ENCODE data around the gene PATJ. TPM values are rescaled to one million over a fixed set of nuclear protein-coding genes. Genes with fewer than 3 reads are reported as not detected.
"Not testable (repeated sequence)": the region's sequence is repeated elsewhere in the genome, so short reads cannot be mapped to it uniquely, and the experiment has no call there.

The PATJ gene
- total and polyA plus RNA-seq, 5 donors: 36.3 to 72.3 (median 51.8) TPM

- intact Hi-C loops (cut with DNase I); DNase-seq; H3K4me1 ChIP-seq (ENCODE audit: control insufficient read depth, insufficient read depth, low read length); H3K9me3 ChIP-seq (ENCODE audit: control insufficient read depth, low read length); H3K27ac ChIP-seq (ENCODE audit: low read length); H3K27me3 ChIP-seq (ENCODE audit: control insufficient read depth, insufficient read depth); H3K4me3 ChIP-seq (ENCODE audit: low read length); ATAC-seq: not testable (repeated sequence)
- WGBS: 95% methylated on average over 6 of the region's 6 CpGs
Observed at GRCh38 chr1:61837607-61838006, 95.3 kb downstream of the PATJ start.

DNA sequence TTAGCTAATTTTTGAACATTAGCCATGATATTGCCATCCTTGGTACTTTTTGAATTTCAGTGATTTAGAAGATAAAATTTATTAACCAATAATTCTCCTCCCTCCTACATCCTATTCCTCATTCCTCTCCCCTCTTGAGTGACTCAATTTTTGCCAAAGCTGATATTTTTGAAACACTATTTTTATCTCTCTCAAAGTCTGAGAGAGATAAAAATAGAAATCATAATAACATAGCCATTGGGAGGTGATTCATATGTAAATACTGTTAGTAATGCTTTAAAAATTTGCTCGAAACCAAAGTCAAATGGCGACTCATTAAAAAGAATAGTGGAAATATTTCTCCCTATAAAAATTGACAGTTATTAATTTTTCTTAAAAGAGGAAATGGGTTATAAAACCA lies 97.4 kb downstream of the PATJ start:
- Histone ChIP-seq H3K9me3 (ENCODE audit: control insufficient read depth, low read length) (no peaks in the 10 kb centered on the region), H3K4me1 (ENCODE audit: control insufficient read depth, insufficient read depth, low read length) (no peaks in the 10 kb centered on the region), H3K4me3 (ENCODE audit: low read length) (no peak overlapping the region), H3K27me3 (ENCODE audit: control insufficient read depth, insufficient read depth) (no peaks in the 10 kb centered on the region), H3K27ac (ENCODE audit: low read length) (no peak overlapping the region)
- WGBS: 49% methylated on average over 2 of the region's 2 CpGs
- ATAC-seq: no peak
- no peak for DNase-seq
- intact Hi-C loops (cut with DNase I): no loop called here

DNA sequence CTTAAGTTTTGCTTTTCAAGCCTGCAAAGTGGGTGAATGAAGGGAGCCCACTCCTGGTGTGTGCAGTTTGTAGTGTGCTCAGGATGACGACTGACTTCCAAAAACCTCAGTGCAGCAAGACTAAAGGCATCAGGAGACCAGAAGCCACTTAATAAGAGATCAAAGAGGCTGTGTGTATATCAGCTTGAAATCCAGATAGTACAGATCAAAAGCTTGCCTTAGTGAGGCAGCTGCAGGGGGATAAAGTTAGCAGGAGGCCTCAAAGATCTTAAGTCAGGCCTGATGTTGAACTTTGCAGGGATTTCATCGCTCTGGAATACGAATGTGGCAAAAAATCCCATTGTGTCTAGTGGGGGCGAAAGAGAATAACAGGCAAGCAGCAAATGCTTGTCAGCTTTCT lies 99.8 kb downstream of the PATJ start:
- intact Hi-C loops (cut with DNase I): no loop called here
- WGBS: 87% methylated on average over 4 of the region's 4 CpGs
- H3K27ac ChIP-seq (ENCODE audit: low read length): no peak overlapping the region

DNA sequence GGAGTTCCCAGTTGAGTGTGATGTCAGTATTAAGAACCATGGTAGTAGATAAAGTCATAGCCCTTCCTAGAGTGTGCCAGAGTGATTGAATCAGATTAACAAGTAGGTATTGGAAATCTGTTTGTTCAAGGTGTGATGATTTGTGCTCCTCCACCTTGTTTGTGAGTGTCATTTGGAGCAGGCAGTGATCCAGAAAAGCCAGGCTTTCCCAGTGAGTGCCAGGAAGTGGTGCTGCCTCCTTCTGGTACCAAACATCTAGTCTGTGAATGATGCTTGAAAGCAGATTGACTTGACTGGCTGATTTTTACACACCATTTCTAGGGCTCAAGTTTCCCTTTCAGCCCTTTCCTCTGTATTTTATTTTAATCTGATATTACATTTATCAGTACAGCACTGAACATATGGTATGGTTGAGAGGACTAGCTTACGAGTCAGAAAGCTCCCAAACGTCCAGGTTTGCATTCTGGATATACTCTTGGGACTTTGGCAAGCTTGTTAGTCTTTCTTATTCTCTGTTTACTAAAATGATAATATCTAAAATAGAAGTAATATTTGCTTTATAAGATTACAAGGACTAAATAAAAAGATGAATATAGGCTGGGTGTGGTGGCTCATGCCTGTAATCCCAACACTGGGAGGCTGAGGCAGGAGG lies 100.7 kb downstream of the PATJ start:
- H3K27ac ChIP-seq (ENCODE audit: low read length): no peak overlapping the region
- no peak overlapping the region for H3K4me3 ChIP-seq (ENCODE audit: low read length)
- H3K27me3 ChIP-seq (ENCODE audit: control insufficient read depth, insufficient read depth): no peaks in the 10 kb centered on the region
- no peaks in the 10 kb centered on the region for H3K9me3 ChIP-seq (ENCODE audit: control insufficient read depth, low read length)
- intact Hi-C loops (cut with DNase I): no loop called here
- peak in 1 of 2 donors; percentile 28 for ATAC-seq
- H3K4me1 ChIP-seq (ENCODE audit: control insufficient read depth, insufficient read depth, low read length): no peaks in the 10 kb centered on the region
- 75% methylated on average over 2 of the region's 2 CpGs for WGBS
- no peak for DNase-seq

More for the DNA sequence above, 99.8 kb downstream of the PATJ start:
- Histone ChIP-seq H3K4me3 (ENCODE audit: low read length) (no peak overlapping the region), H3K27me3 (ENCODE audit: control insufficient read depth, insufficient read depth) (no peaks in the 10 kb centered on the region), H3K9me3 (ENCODE audit: control insufficient read depth, low read length) (no peaks in the 10 kb centered on the region), H3K4me1 (ENCODE audit: control insufficient read depth, insufficient read depth, low read length) (no peaks in the 10 kb centered on the region)
- DNase-seq: no peak
- ATAC-seq: no peak

- intact Hi-C loops (cut with DNase I): no loop called here
- DNase-seq (no peak), ATAC-seq (no peak)
- WGBS: 99% methylated on average over 1 of the region's 1 CpG
- Histone ChIP-seq H3K27me3 (ENCODE audit: control insufficient read depth, insufficient read depth) (no peaks in the 10 kb centered on the region), H3K4me3 (ENCODE audit: low read length) (no peak overlapping the region), H3K9me3 (ENCODE audit: control insufficient read depth, low read length) (no peaks in the 10 kb centered on the region), H3K27ac (ENCODE audit: low read length) (no peak overlapping the region), H3K4me1 (ENCODE audit: control insufficient read depth, insufficient read depth, low read length) (no peaks in the 10 kb centered on the region)
Observed at GRCh38 chr1:61844006-61844405, 101.7 kb downstream of the PATJ start.

DNA sequence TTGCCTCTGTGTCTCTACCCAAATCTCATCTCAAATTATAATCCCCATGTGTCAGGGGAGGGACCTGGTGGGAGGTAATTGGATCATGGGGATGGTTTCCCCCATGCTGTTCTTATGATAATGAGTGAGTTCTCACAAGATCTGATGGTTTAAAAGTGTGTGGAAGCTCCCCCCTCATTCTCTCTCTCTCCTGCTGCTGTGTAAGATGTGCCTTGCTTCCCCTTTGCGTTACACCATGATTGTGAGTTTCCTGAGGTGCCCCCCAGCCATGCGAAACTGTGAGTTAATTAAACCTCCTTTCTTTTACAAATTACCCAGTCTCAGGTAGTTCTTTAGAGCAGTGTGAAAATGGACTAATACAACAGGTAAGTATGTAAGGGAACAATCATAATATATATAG lies 102.4 kb downstream of the PATJ start:
- WGBS: 90% methylated on average over 2 of the region's 2 CpGs
- H3K4me1 ChIP-seq (ENCODE audit: control insufficient read depth, insufficient read depth, low read length); H3K27ac ChIP-seq (ENCODE audit: low read length); H3K27me3 ChIP-seq (ENCODE audit: control insufficient read depth, insufficient read depth); H3K9me3 ChIP-seq (ENCODE audit: control insufficient read depth, low read length); intact Hi-C loops (cut with DNase I); ATAC-seq; H3K4me3 ChIP-seq (ENCODE audit: low read length); DNase-seq: not testable (repeated sequence)

DNA sequence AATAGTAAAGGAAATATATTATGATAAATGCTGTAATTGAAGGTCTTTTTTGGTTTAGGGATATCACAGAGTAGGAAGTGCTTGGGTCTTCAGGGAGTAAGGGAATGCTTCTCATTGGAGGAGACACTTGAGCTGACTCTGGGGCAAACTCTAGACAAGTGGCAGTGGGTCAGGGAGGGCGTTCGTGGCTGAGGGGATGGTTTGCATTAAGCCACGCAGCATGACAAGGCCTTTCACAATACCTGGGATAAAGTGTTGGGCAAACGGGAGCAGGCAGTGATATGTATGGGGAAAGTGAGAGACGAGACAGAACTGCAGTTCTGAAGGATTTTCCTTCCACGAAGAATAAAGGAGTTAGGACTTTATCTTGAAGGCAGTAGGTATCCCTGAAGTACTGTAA lies 109.0 kb downstream of the PATJ start:
- no peak overlapping the region for H3K27ac ChIP-seq (ENCODE audit: low read length)
- H3K27me3 ChIP-seq (ENCODE audit: control insufficient read depth, insufficient read depth): no peaks in the 10 kb centered on the region
- no peak for ATAC-seq
- no peaks in the 10 kb centered on the region for H3K4me1 ChIP-seq (ENCODE audit: control insufficient read depth, insufficient read depth, low read length)
- WGBS: 59% methylated on average over 6 of the region's 6 CpGs
- H3K9me3 ChIP-seq (ENCODE audit: control insufficient read depth, low read length): no peaks in the 10 kb centered on the region
- no peak for DNase-seq
- intact Hi-C loops (cut with DNase I): loop anchor here in 2 of 4 donors (5.0 to 10.0 kb wide), 6 partner anchors 796 to 1876 kb away; no protein-coding TSS in a partner anchor
- no peak overlapping the region for H3K4me3 ChIP-seq (ENCODE audit: low read length)

- Histone ChIP-seq H3K4me1 (ENCODE audit: control insufficient read depth, insufficient read depth, low read length) (no peaks in the 10 kb centered on the region), H3K4me3 (ENCODE audit: low read length) (no peak overlapping the region), H3K27ac (ENCODE audit: low read length) (no peak overlapping the region), H3K9me3 (ENCODE audit: control insufficient read depth, low read length) (no peaks in the 10 kb centered on the region), H3K27me3 (ENCODE audit: control insufficient read depth, insufficient read depth) (no peaks in the 10 kb centered on the region)
- no peak for DNase-seq
- 68% methylated on average over 6 of the region's 6 CpGs for WGBS
- intact Hi-C loops (cut with DNase I): loop anchor here in 2 of 4 donors (5.0 to 10.0 kb wide), 6 partner anchors 797 to 1877 kb away; no protein-coding TSS in a partner anchor
- peak; percentile 70 to 76 for ATAC-seq
Observed at GRCh38 chr1:61851849-61852669, 109.8 kb downstream of the PATJ start.

DNA sequence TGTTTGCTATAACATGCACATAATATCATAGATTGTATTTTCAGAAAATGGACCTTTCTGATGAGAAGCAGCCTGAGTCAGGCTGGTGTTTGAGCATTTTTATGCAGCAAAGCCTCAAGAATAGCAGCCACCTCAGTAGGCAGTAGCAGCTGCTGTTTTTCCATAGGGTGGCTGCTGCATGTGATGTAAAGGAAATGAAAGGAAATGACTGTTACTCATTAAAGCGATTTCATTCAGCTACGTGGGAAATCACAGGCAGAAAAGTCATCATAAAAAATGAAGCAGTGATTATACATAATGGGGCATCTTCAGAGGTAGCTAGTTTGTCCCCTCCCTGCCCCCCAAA lies 110.4 kb downstream of the PATJ start:
- intact Hi-C loops (cut with DNase I): loop anchor here in 2 of 4 donors (5.0 to 10.0 kb wide), 6 partner anchors 798 to 1878 kb away; no protein-coding TSS in a partner anchor
- Histone ChIP-seq H3K9me3 (ENCODE audit: control insufficient read depth, low read length) (no peaks in the 10 kb centered on the region), H3K4me3 (ENCODE audit: low read length) (no peak overlapping the region), H3K4me1 (ENCODE audit: control insufficient read depth, insufficient read depth, low read length) (no peaks in the 10 kb centered on the region), H3K27me3 (ENCODE audit: control insufficient read depth, insufficient read depth) (no peaks in the 10 kb centered on the region), H3K27ac (ENCODE audit: low read length) (no peak overlapping the region)
- WGBS: 54% methylated on average over 2 of the region's 2 CpGs
- DNase-seq: no peak
- ATAC-seq: no peak

GRCh38 chr1:61853583-61853982 lies 111.3 kb downstream of the PATJ start:
- intact Hi-C loops (cut with DNase I): loop anchor here in 2 of 4 donors (5.0 to 10.0 kb wide), 6 partner anchors 799 to 1879 kb away; no protein-coding TSS in a partner anchor
- H3K27me3 ChIP-seq (ENCODE audit: control insufficient read depth, insufficient read depth): no peaks in the 10 kb centered on the region
- peak; percentile 28 to 62 for ATAC-seq
- no peak overlapping the region for H3K4me3 ChIP-seq (ENCODE audit: low read length)
- H3K27ac ChIP-seq (ENCODE audit: low read length): no peak overlapping the region
- H3K4me1 ChIP-seq (ENCODE audit: control insufficient read depth, insufficient read depth, low read length): no peaks in the 10 kb centered on the region
- 13% methylated on average over 3 of the region's 3 CpGs for WGBS
- no peaks in the 10 kb centered on the region for H3K9me3 ChIP-seq (ENCODE audit: control insufficient read depth, low read length)
- no peak for DNase-seq

DNA sequence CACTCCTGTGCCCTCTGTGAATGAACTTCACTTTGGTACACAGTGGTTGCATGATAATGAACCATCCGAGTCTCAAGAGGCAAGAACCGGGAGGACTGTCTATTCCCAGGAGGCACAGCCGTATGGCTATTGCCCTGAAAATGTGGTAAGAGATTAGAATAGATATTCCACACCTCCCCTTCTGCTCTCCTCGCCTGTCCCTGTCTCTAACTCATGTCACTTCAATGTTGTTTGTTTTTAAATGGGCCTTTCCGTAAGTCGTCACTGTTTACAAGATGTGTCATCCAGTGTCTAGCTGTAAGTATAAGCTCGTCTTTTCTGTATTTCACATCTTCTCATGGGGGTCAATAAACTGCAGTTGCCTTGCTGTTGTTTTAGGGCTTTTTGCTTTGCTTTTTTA lies 122.2 kb downstream of the PATJ start:
- 79% methylated on average over 7 of the region's 7 CpGs for WGBS
- no peak for DNase-seq
- Histone ChIP-seq H3K4me1 (ENCODE audit: control insufficient read depth, insufficient read depth, low read length) (no peaks in the 10 kb centered on the region), H3K4me3 (ENCODE audit: low read length) (no peak overlapping the region), H3K27ac (ENCODE audit: low read length) (no peak overlapping the region), H3K9me3 (ENCODE audit: control insufficient read depth, low read length) (no peaks in the 10 kb centered on the region), H3K27me3 (ENCODE audit: control insufficient read depth, insufficient read depth) (no peaks in the 10 kb centered on the region)
- intact Hi-C loops (cut with DNase I): no loop called here
- ATAC-seq: no peak

All from right cardiac atrium (tissue), 5 donors.